HUES6 (cell line): ENCODE measurements around the gene MRGPRF.
A peak's percentile ranks its signal among the peaks of the same experiment; 100 is the strongest.

ENCODE experiments used
- H3K27ac ChIP-seq: 2 replicates; pipeline ENCODE4 v1.7.0; 2013; ENCODE audit warnings: low read depth, mild to moderate bottlenecking, low read length, inconsistent platforms
- H3K27me3 ChIP-seq: 2 replicates; pipeline ENCODE4 v1.6.1; 2013; ENCODE audit warnings: low read length; ENCODE audit not compliant: control insufficient read depth, insufficient read depth
- H3K36me3 ChIP-seq: 2 replicates; pipeline ENCODE4 v1.6.1; 2013; ENCODE audit warnings: low read length; ENCODE audit not compliant: control insufficient read depth, insufficient read depth
- H3K4me1 ChIP-seq: 2 replicates; pipeline ENCODE4 v1.6.1; 2013; ENCODE audit warnings: low read length; ENCODE audit not compliant: control insufficient read depth, insufficient read depth
- H3K4me3 ChIP-seq: 2 replicates; pipeline ENCODE4 v1.5.1; 2013; ENCODE audit warnings: low read depth, low read length
- H3K9ac ChIP-seq: one replicate; pipeline ENCODE4 v1.6.1; 2013; ENCODE audit warnings: mild to moderate bottlenecking, low read length
- H3K9me3 ChIP-seq: 2 replicates; pipeline ENCODE4 v1.6.1; 2013; ENCODE audit warnings: low read depth, low read length; ENCODE audit not compliant: control insufficient read depth, insufficient read depth

MRGPRF gene

GRCh38 chr11:69048694-69049489, 35.8 kb upstream of the MRGPRF start, which contains the start of gene TPCN2:
Gene TPCN2, plus strand, starts transcription at chr11:69048932. Its CDS starts 66 bp downstream, at chr11:69048998.
- H3K27ac ChIP-seq: peak within 1 kb of the TSS; percentile 79; the same call in 1 of the 2 replicates
- peaks cover 6% of the 10 kb centered on the region for H3K36me3 ChIP-seq
- peaks cover 35% of the 10 kb centered on the region for H3K4me1 ChIP-seq
- peak within 1 kb of the TSS; percentile 82 for H3K4me3 ChIP-seq
- no peaks in the 10 kb centered on the region for H3K9me3 ChIP-seq
- no peaks in the 10 kb centered on the region for H3K27me3 ChIP-seq
- peak within 1 kb of the TSS; percentile 86 for H3K9ac ChIP-seq

- Histone ChIP-seq H3K9ac (peak overlapping the region; percentile 23), H3K4me3 (peak overlapping the region; percentile 34), H3K36me3 (no peaks in the 10 kb centered on the region), H3K4me1 (peaks cover 36% of the 10 kb centered on the region), H3K9me3 (no peaks in the 10 kb centered on the region), H3K27ac (no peak overlapping the region), H3K27me3 (no peaks in the 10 kb centered on the region)
Observed at GRCh38 chr11:69048031-69048693, 35.1 kb upstream of the MRGPRF start.

- Histone ChIP-seq H3K27ac (peak overlapping the region; percentile 85; the same call in 1 of the 2 replicates), H3K9me3 (no peaks in the 10 kb centered on the region), H3K36me3 (no peaks in the 10 kb centered on the region), H3K27me3 (no peaks in the 10 kb centered on the region), H3K4me3 (peak overlapping the region; percentile 2; the same call in 1 of the 2 replicates), H3K4me1 (peaks cover 41% of the 10 kb centered on the region), H3K9ac (peak overlapping the region; percentile 63)
Observed at GRCh38 chr11:69044111-69045013, 31.3 kb upstream of the MRGPRF start.

- H3K9ac ChIP-seq: no peak overlapping the region
- no peak overlapping the region for H3K27ac ChIP-seq
- peaks cover 32% of the 10 kb centered on the region for H3K4me1 ChIP-seq
- no peaks in the 10 kb centered on the region for H3K9me3 ChIP-seq
- no peak overlapping the region for H3K4me3 ChIP-seq
- no peaks in the 10 kb centered on the region for H3K36me3 ChIP-seq
- no peaks in the 10 kb centered on the region for H3K27me3 ChIP-seq
Observed at GRCh38 chr11:69041516-69041915, 28.5 kb upstream of the MRGPRF start.

- peak overlapping the region; percentile 60; the same call in 1 of the 2 replicates for H3K27ac ChIP-seq
- no peaks in the 10 kb centered on the region for H3K9me3 ChIP-seq
- H3K27me3 ChIP-seq: no peaks in the 10 kb centered on the region
- no peaks in the 10 kb centered on the region for H3K36me3 ChIP-seq
- H3K4me1 ChIP-seq: peaks cover 32% of the 10 kb centered on the region
- no peak overlapping the region for H3K9ac ChIP-seq
- no peak overlapping the region for H3K4me3 ChIP-seq
Observed at GRCh38 chr11:69040581-69041260, 27.7 kb upstream of the MRGPRF start.

- peaks cover 37% of the 10 kb centered on the region for H3K4me1 ChIP-seq
- no peak overlapping the region for H3K9ac ChIP-seq
- H3K27me3 ChIP-seq: no peaks in the 10 kb centered on the region
- H3K36me3 ChIP-seq: no peaks in the 10 kb centered on the region
- H3K4me3 ChIP-seq: no peak overlapping the region
- H3K27ac ChIP-seq: no peak overlapping the region
- no peaks in the 10 kb centered on the region for H3K9me3 ChIP-seq
Observed at GRCh38 chr11:69040051-69040450, 27.0 kb upstream of the MRGPRF start.

- Histone ChIP-seq H3K27me3 (no peaks in the 10 kb centered on the region), H3K36me3 (no peaks in the 10 kb centered on the region), H3K4me1 (peaks cover 32% of the 10 kb centered on the region), H3K27ac (no peak overlapping the region), H3K9me3 (no peaks in the 10 kb centered on the region), H3K4me3 (no peak overlapping the region), H3K9ac (no peak overlapping the region)
Observed at GRCh38 chr11:69039501-69039900, 26.5 kb upstream of the MRGPRF start.

GRCh38 chr11:69037544-69037943, 24.5 kb upstream of the MRGPRF start:
- H3K27ac ChIP-seq: no peak overlapping the region
- no peaks in the 10 kb centered on the region for H3K27me3 ChIP-seq
- peaks cover 32% of the 10 kb centered on the region for H3K4me1 ChIP-seq
- no peaks in the 10 kb centered on the region for H3K9me3 ChIP-seq
- H3K4me3 ChIP-seq: no peak overlapping the region
- H3K36me3 ChIP-seq: no peaks in the 10 kb centered on the region
- H3K9ac ChIP-seq: no peak overlapping the region

GRCh38 chr11:69037074-69037473, 24.0 kb upstream of the MRGPRF start:
- Histone ChIP-seq H3K27me3 (no peaks in the 10 kb centered on the region), H3K9ac (no peak overlapping the region), H3K9me3 (no peaks in the 10 kb centered on the region), H3K4me3 (no peak overlapping the region), H3K36me3 (no peaks in the 10 kb centered on the region), H3K4me1 (peaks cover 30% of the 10 kb centered on the region), H3K27ac (no peak overlapping the region)

GRCh38 chr11:69035946-69036340, 22.9 kb upstream of the MRGPRF start:
- Histone ChIP-seq H3K27ac (no peak overlapping the region), H3K27me3 (no peaks in the 10 kb centered on the region), H3K4me1 (peaks cover 25% of the 10 kb centered on the region), H3K9ac (no peak overlapping the region), H3K36me3 (no peaks in the 10 kb centered on the region), H3K4me3 (no peak overlapping the region), H3K9me3 (no peaks in the 10 kb centered on the region)
